K562 (cell line): ENCODE results near the gene PSMD11. TPM values are rescaled to one million over a fixed set of nuclear protein-coding genes. Genes with fewer than 3 reads are reported as not detected.

Experiments used
- EWSR1 ChIP-seq: fragments of 450-650 bp; IDR thresholded peaks from 2 replicates; pipeline ENCODE4 v1.6.1; 2018; ENCODE audit warnings: borderline replicate concordance, mild to moderate bottlenecking, low read depth, moderate library complexity; ENCODE audit not compliant: partially characterized antibody
- JUND ChIP-seq, 2 experiments: IDR thresholded peaks; 2 replicates in 1 of 2; 3 replicates in 1 of 2; pipeline ENCODE4 v1.6.1; 2011; ENCODE audit warnings: borderline replicate concordance in 2 of 2, low read depth in 2 of 2, low read length in 2 of 2, improper control_type of control experiment in 1 of 2, missing biosample characterization in 1 of 2, missing genetic modification characterization in 1 of 2, missing genetic modification reagents in 1 of 2
- MGA ChIP-seq: fragments of 450-650 bp; IDR thresholded peaks from 2 replicates; pipeline ENCODE4 v1.6.1; 2016; ENCODE audit warnings: mild to moderate bottlenecking, moderate library complexity
- NFE2 ChIP-seq: IDR thresholded peaks from 2 replicates; pipeline ENCODE4 v1.6.1; 2014; ENCODE audit warnings: antibody characterized with exemption, low read depth
- PHF8 ChIP-seq: fragments of 200-600 bp; sonication (generic); IDR thresholded peaks from 2 replicates; pipeline ENCODE4 v1.6.1; 2012; ENCODE audit warnings: mixed run types, mild to moderate bottlenecking, inconsistent platforms, low read length, moderate library complexity, borderline replicate concordance
- STAT6 ChIP-seq: sonication (generic); formaldehyde crosslinking; IDR thresholded peaks from 2 replicates; pipeline ENCODE4 v1.8.1; 2023; ENCODE audit warnings: mild to moderate bottlenecking, missing genetic modification reagents
- ZBTB2 ChIP-seq: fragments of 450-650 bp; IDR thresholded peaks from 2 replicates; pipeline ENCODE4 v1.6.1; 2016; ENCODE audit warnings: antibody characterized with exemption
- ZNF165 ChIP-seq: fragments of 250-450 bp; sonication (Bioruptor Pico); IDR thresholded peaks from 2 replicates; pipeline ENCODE4 v1.4.0; 2020; ENCODE audit warnings: borderline replicate concordance
- ZNF354B ChIP-seq: fragments of 250-450 bp; sonication (Bioruptor Pico); IDR thresholded peaks from 2 replicates; pipeline ENCODE4 v1.4.0; 2020
- polyA plus RNA-seq, 8 experiments: library from polyadenylated mRNA; depleted of rRNA in 4 of 8; stranded (reverse) in 5 of 8; unstranded in 3 of 8; fragments of >200 nt; fragmentation: Nextera tagmentation in 2 of 8; fragmentation: Illumina TruSeq in 1 of 8; extraction: Ambion mirVana in 2 of 8; extraction: Trizol in 1 of 8; gene quantifications; 2 replicates each; pipeline versions ENCODE4 v1.2.1 to v1.2.3, GENCODE V29; 2011 to 2014; ENCODE audit warnings: inconsistent platforms in 1 of 8, missing spikeins in 1 of 8
- total RNA-seq, 7 experiments: library from RNA; depleted of rRNA in 6 of 7; stranded (reverse); fragments of >200 nt in 6 of 7; fragmentation: Illumina TruSeq in 2 of 7; extraction: Trizol in 2 of 7; gene quantifications; 2 replicates each; pipeline versions ENCODE4 v1.2.1 to v1.2.3, GENCODE V29; 2011 to 2021; ENCODE audit warnings: low replicate concordance in 1 of 7

The PSMD11 gene
- total and polyA plus RNA-seq, 9 of the 15 experiments (the other 6 are each of a cell fraction or from before 2014, with no cell fraction given) = 104 to 378 (median 158) TPM

- TF ChIP-seq STAT6 (CRISPR knock-in tag) = no peak
- TF ChIP-seq EWSR1 = no peak
- no peak for TF ChIP-seq ZBTB2
- no peak for TF ChIP-seq JUND (IDR thresholded peaks at IDR 0.05; ENCODE audit: borderline replicate concordance, low read depth, low read length)
- TF ChIP-seq JUND (tag; IDR thresholded peaks at IDR 0.05; ENCODE audit: borderline replicate concordance, low read depth, low read length) = no peak
- TF ChIP-seq ZNF354B (CRISPR knock-in tag) = no peak
- no peak for TF ChIP-seq NFE2
- peak; percentile 71 for TF ChIP-seq MGA
- TF ChIP-seq PHF8 = peak; percentile 43; the same call in 1 of the 2 replicates
- TF ChIP-seq ZNF165 (CRISPR knock-in tag) = no peak
Measured at GRCh38 chr17:32486111-32486700, 41.9 kb downstream of the PSMD11 start (continued).
